ENCODE data around the gene ENAH.

The ENAH gene

GRCh38 chr1:225608014-225608796, 44.7 kb downstream of the ENAH start:
- Histone ChIP-seq H3F3A (ENCODE audit: insufficient read depth, low read length) (no peaks in the 10 kb centered on the region), H3K4me2 (ENCODE audit: low read length) (no peak overlapping the region), H3K4me1 (ENCODE audit: insufficient read depth, low read length, severe bottlenecking) (no peaks in the 10 kb centered on the region), H3K36me3 (ENCODE audit: insufficient read depth, low read length) (no peaks in the 10 kb centered on the region), H3K9me2 (ENCODE audit: low read depth, low read length) (no peaks in the 10 kb centered on the region), H3K4me3 (ENCODE audit: low read depth, low read length, poor library complexity, severe bottlenecking) (no peak overlapping the region), H3K9ac (ENCODE audit: low read length) (no peak overlapping the region), H3K27me3 (ENCODE audit: insufficient read depth, low read length) (no peaks in the 10 kb centered on the region), H3K9me3 (ENCODE audit: low read length) (no peaks in the 10 kb centered on the region), H3K79me2 (ENCODE audit: insufficient read depth, low read length) (no peaks in the 10 kb centered on the region), H3K27ac (ENCODE audit: low read depth, low read length, poor library complexity, severe bottlenecking) (no peak overlapping the region), H2AFZ (ENCODE audit: low read length) (no peak overlapping the region), H4K20me1 (ENCODE audit: insufficient read depth, low read length) (no peaks in the 10 kb centered on the region)
- TF ChIP-seq EZH2 (IDR thresholded peaks at IDR 0.05; ENCODE audit: borderline replicate concordance, low read length) (no peak), CTCF (IDR thresholded peaks at IDR 0.05; ENCODE audit: low read length) (no peak)

GRCh38 chr1:225607355-225607754, 45.6 kb downstream of the ENAH start:
- no peak overlapping the region for H3K27ac ChIP-seq (ENCODE audit: low read depth, low read length, poor library complexity, severe bottlenecking)
- H3K9ac ChIP-seq (ENCODE audit: low read length), result no peak overlapping the region
- no peak overlapping the region for H2AFZ ChIP-seq (ENCODE audit: low read length)
- H3K4me1 ChIP-seq (ENCODE audit: insufficient read depth, low read length, severe bottlenecking), result no peaks in the 10 kb centered on the region
- no peak overlapping the region for H3K4me3 ChIP-seq (ENCODE audit: low read depth, low read length, poor library complexity, severe bottlenecking)
- no peaks in the 10 kb centered on the region for H3K27me3 ChIP-seq (ENCODE audit: insufficient read depth, low read length)
- no peaks in the 10 kb centered on the region for H3K9me2 ChIP-seq (ENCODE audit: low read depth, low read length)
- no peaks in the 10 kb centered on the region for H3F3A ChIP-seq (ENCODE audit: insufficient read depth, low read length)
- no peak overlapping the region for H3K4me2 ChIP-seq (ENCODE audit: low read length)
- no peak for TF ChIP-seq EZH2 (IDR thresholded peaks at IDR 0.05; ENCODE audit: borderline replicate concordance, low read length)
- no peak for TF ChIP-seq CTCF (IDR thresholded peaks at IDR 0.05; ENCODE audit: low read length)
- no peaks in the 10 kb centered on the region for H3K79me2 ChIP-seq (ENCODE audit: insufficient read depth, low read length)
- no peaks in the 10 kb centered on the region for H3K9me3 ChIP-seq (ENCODE audit: low read length)
- H4K20me1 ChIP-seq (ENCODE audit: insufficient read depth, low read length), result no peaks in the 10 kb centered on the region
- H3K36me3 ChIP-seq (ENCODE audit: insufficient read depth, low read length), result no peaks in the 10 kb centered on the region

DNA sequence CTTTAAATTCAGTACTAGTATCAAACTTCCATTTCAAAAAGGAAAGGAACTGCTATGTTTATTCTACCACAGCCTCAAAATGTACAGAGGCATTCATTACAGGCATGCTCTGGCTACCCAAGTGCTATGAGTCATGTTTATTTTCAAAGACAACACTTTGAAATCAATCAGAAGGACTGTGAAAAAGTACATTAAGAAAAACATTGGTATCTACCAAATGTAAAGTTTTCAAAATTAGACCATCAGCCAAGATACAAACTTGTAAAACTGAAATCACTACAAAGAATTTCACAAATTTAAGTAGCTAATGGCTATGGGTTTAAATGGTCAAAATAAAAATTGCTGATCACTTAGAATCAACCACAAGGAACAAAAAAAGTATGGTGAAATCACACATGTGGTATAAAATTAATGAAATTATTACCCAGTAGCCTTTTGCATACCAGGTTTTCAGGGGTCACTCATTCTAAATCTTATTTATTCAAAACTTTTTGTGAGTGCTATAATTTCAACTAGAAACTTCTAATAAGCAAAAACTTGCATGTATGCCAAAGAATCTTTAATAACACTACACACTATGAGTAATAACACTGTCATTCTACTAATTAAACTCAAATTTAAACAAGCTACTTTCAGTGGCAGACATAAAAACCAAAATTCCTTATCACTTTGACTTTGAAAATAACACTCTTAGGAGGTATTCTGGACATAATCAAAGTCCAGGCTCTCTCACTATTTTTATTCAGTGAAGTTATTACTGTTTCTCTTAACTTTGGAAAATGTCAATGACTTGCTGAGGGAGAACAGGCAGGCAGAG, 49.2 kb downstream of the ENAH start:
- TF ChIP-seq CTCF (IDR thresholded peaks at IDR 0.05; ENCODE audit: low read length) (no peak), EZH2 (IDR thresholded peaks at IDR 0.05; ENCODE audit: borderline replicate concordance, low read length) (no peak)
- no peak overlapping the region for H2AFZ ChIP-seq (ENCODE audit: low read length)
- H4K20me1 ChIP-seq (ENCODE audit: insufficient read depth, low read length), result no peaks in the 10 kb centered on the region
- no peaks in the 10 kb centered on the region for H3K27me3 ChIP-seq (ENCODE audit: insufficient read depth, low read length)
- H3K36me3 ChIP-seq (ENCODE audit: insufficient read depth, low read length), result no peaks in the 10 kb centered on the region
- no peak overlapping the region for H3K4me3 ChIP-seq (ENCODE audit: low read depth, low read length, poor library complexity, severe bottlenecking)
- H3K4me2 ChIP-seq (ENCODE audit: low read length), result no peak overlapping the region
- no peaks in the 10 kb centered on the region for H3F3A ChIP-seq (ENCODE audit: insufficient read depth, low read length)
- H3K27ac ChIP-seq (ENCODE audit: low read depth, low read length, poor library complexity, severe bottlenecking), result no peak overlapping the region
- no peak overlapping the region for H3K9ac ChIP-seq (ENCODE audit: low read length)
- H3K9me2 ChIP-seq (ENCODE audit: low read depth, low read length), result no peaks in the 10 kb centered on the region
- no peaks in the 10 kb centered on the region for H3K9me3 ChIP-seq (ENCODE audit: low read length)
- H3K4me1 ChIP-seq (ENCODE audit: insufficient read depth, low read length, severe bottlenecking), result no peaks in the 10 kb centered on the region
- no peaks in the 10 kb centered on the region for H3K79me2 ChIP-seq (ENCODE audit: insufficient read depth, low read length)
